ENCODE data around the gene LRP5. TPM values are rescaled to one million over a fixed set of nuclear protein-coding genes. Genes with fewer than 3 reads are reported as not detected.

Gene LRP5
- total RNA-seq, 1 donor from 2014 or later, result 65.0 TPM

DNA sequence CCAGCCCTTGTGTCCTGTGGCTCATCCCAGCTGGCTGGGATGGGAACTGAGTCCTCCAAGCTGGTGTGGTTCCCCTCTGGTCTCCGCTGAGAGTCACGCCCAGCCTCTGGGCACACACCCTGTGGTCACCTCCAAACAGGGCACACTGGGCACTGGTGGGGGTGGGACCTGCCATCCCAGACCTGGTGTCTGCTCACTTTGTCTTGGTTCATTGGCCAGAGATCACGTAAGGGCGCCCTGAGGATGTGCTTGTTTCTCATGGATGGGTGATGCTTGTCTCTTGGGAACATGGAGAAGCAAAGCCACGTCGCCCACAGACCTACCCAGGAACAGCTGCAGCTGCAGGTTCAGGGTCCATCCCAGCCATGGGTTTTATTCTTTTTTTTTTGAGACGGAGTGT, 43.1 kb downstream of the LRP5 start:
- Mint-ChIP-seq H3K9me3 (no peaks in the 10 kb centered on the region), H3K36me3 (peaks cover 33% of the 10 kb centered on the region), H3K27ac (no peak overlapping the region), H3K4me3 (no peak overlapping the region), H3K4me1 (ENCODE audit: unreplicated experiment) (peaks cover 22% of the 10 kb centered on the region), H3K27me3 (no peaks in the 10 kb centered on the region)
- no peak for TF ChIP-seq CTCF (conservative IDR thresholded peaks at IDR 0.05)
- DNase-seq (ENCODE audit: extremely low spot score, unreplicated experiment), result no peak

- Mint-ChIP-seq H3K4me3 (no peak overlapping the region), H3K27me3 (no peaks in the 10 kb centered on the region), H3K27ac (no peak overlapping the region), H3K4me1 (ENCODE audit: unreplicated experiment) (peaks cover 8% of the 10 kb centered on the region), H3K9me3 (no peaks in the 10 kb centered on the region), H3K36me3 (peaks cover 28% of the 10 kb centered on the region)
- TF ChIP-seq CTCF (conservative IDR thresholded peaks at IDR 0.05), result no peak
- DNase-seq (ENCODE audit: extremely low spot score, unreplicated experiment), result no peak
Measured at GRCh38 chr11:68357568-68357967, 45.2 kb downstream of the LRP5 start.

DNA sequence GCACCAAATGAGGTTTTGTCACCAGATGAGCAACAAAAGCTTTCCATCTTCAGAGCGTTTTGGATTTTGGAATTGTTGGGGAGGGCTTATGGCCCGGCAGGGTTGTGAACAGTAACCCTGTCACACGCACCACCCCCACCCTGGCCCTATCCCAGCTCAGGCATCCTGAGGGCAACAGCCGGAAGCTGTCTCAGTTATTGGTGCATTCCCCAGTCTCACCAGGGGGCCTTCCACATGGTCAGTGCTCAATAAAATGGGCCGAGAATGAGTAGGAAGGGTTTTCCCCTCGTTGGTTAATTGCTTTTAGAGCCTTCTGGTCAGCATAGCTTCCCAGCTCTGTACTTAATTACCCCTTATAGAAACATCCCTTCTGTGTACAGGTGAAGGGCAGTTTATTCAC, 46.0 kb downstream of the LRP5 start:
- Mint-ChIP-seq H3K4me3 (no peak overlapping the region), H3K9me3 (no peaks in the 10 kb centered on the region), H3K4me1 (ENCODE audit: unreplicated experiment) (peaks cover 9% of the 10 kb centered on the region), H3K27me3 (no peaks in the 10 kb centered on the region), H3K27ac (no peak overlapping the region), H3K36me3 (peaks cover 30% of the 10 kb centered on the region)
- DNase-seq (ENCODE audit: extremely low spot score, unreplicated experiment), result no peak
- no peak for TF ChIP-seq CTCF (conservative IDR thresholded peaks at IDR 0.05)

DNA sequence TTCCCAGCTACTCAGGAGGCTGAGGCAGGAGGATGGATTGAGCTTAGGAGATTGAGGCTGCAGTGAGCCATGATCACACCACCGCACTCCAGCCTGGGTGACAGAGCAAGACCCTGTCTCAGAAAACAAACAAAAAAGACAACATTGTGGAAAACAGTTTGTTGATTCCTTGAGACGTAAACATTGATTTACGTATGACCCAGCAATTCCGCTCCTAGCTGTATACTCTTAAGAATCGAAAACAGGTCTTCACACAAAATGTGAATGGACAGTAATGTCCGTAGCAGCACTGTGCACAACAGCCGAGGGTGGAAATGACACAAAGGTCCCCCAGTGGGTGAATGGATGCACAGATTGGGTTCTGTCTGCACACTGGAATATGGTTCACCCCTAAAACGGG, 49.3 kb downstream of the LRP5 start:
- no peaks in the 10 kb centered on the region for H3K27me3 Mint-ChIP-seq
- no peak overlapping the region for H3K4me3 Mint-ChIP-seq

DNA sequence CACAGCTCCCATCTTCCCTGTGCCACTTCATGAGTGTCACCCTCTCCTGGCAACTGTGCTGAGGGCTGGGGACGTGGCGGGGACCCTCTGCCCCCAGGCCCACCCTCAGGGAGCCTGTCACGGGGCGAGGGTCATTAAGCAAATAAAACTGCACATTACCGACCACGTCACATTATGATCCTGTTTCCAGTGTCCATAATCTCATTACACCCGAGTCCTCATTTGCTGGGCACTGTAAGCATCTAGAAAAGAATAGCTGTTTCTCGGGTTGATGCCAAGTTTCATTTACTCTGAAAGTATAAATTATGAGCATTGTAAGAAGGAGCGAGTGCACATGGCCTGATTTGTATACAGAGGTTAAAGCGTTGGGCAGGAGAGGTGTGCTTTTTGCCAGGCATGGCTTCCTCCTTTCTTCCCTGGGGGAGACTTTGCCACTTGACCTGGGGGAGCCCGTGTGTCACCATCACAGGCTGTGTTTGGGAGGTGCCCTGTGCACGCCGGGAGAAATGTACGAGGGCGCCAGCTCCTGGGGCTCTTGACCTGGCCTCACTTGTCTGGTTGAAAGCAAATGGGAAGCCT, 50.5 kb downstream of the LRP5 start:
- H3K36me3 Mint-ChIP-seq, result peaks cover 24% of the 10 kb centered on the region
- no peak for TF ChIP-seq CTCF (conservative IDR thresholded peaks at IDR 0.05)

More for the DNA sequence above, 49.3 kb downstream of the LRP5 start:
- peaks cover 5% of the 10 kb centered on the region for H3K4me1 Mint-ChIP-seq (ENCODE audit: unreplicated experiment)
- no peak overlapping the region for H3K27ac Mint-ChIP-seq
- H3K9me3 Mint-ChIP-seq, result no peaks in the 10 kb centered on the region
- H3K36me3 Mint-ChIP-seq, result peaks cover 25% of the 10 kb centered on the region
- DNase-seq (ENCODE audit: extremely low spot score, unreplicated experiment), result no peak
- no peak for TF ChIP-seq CTCF (conservative IDR thresholded peaks at IDR 0.05)

DNA sequence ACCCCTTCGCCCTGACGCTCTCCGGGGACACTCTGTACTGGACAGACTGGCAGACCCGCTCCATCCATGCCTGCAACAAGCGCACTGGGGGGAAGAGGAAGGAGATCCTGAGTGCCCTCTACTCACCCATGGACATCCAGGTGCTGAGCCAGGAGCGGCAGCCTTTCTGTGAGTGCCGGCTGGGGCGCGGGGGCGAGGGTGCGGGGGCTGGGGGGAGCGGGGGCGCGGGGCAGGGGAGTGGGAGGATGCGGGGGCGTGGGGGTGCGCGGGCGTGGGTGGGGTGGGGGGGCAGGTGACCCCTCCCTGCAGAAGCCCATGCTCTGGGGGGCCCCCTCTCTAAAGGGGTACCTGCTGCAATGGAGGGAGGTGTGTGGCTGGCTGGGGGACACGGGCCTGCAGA, 51.4 kb downstream of the LRP5 start:
- Mint-ChIP-seq H3K4me3 (no peak overlapping the region), H3K36me3 (peaks cover 26% of the 10 kb centered on the region), H3K27me3 (no peaks in the 10 kb centered on the region), H3K9me3 (no peaks in the 10 kb centered on the region), H3K27ac (no peak overlapping the region), H3K4me1 (ENCODE audit: unreplicated experiment) (peaks cover 7% of the 10 kb centered on the region)
- TF ChIP-seq CTCF (conservative IDR thresholded peaks at IDR 0.05), result no peak
- DNase-seq (ENCODE audit: extremely low spot score, unreplicated experiment), result no peak

More for the DNA sequence above, 50.5 kb downstream of the LRP5 start:
- H3K4me1 Mint-ChIP-seq (ENCODE audit: unreplicated experiment), result peaks cover 4% of the 10 kb centered on the region
- H3K4me3 Mint-ChIP-seq, result no peak overlapping the region
- H3K9me3 Mint-ChIP-seq, result no peaks in the 10 kb centered on the region
- DNase-seq (ENCODE audit: extremely low spot score, unreplicated experiment), result no peak
- H3K27me3 Mint-ChIP-seq, result no peaks in the 10 kb centered on the region
- no peak overlapping the region for H3K27ac Mint-ChIP-seq

Data from type B pancreatic cell (in vitro differentiated cells).